ENCODE data around the gene METTL6. TPM values are rescaled to one million over a fixed set of nuclear protein-coding genes. Genes with fewer than 3 reads are reported as not detected.
"Not testable (repeated sequence)": the region's sequence is repeated elsewhere in the genome, so short reads cannot be mapped to it uniquely, and the experiment has no call there.

METTL6 gene
- polyA plus RNA-seq, 1 experiment, result 14.4 TPM

GRCh38 chr3:15387735-15388134, 39.6 kb downstream of the METTL6 start:
- Histone ChIP-seq H3K4me3 (ENCODE audit: low read depth, low read length) (no peak overlapping the region), H3K27me3 (ENCODE audit: control insufficient read depth, insufficient read depth, low read length) (no peaks in the 10 kb centered on the region), H3K36me3 (ENCODE audit: control insufficient read depth, insufficient read depth, low read length) (no peaks in the 10 kb centered on the region)
- no peak for TF ChIP-seq CTCF (IDR thresholded peaks at IDR 0.05; ENCODE audit: insufficient read depth, low read depth, low read length)
- POLR2A ChIA-PET, result no interaction called here
- DNase-seq (ENCODE audit: low read depth), result no peak
- CTCF ChIA-PET, result interaction anchor here (0.9 to 3.3 kb wide), 2 partner anchors 8 to 120 kb away, joined by 3 to 10 read pairs; no protein-coding TSS in a partner anchor

- TF ChIP-seq CTCF (IDR thresholded peaks at IDR 0.05; ENCODE audit: insufficient read depth, low read depth, low read length), result no peak
- no peaks in the 10 kb centered on the region for H3K36me3 ChIP-seq (ENCODE audit: control insufficient read depth, insufficient read depth, low read length)
- H3K27me3 ChIP-seq (ENCODE audit: control insufficient read depth, insufficient read depth, low read length), result no peaks in the 10 kb centered on the region
- no peak overlapping the region for H3K4me3 ChIP-seq (ENCODE audit: low read depth, low read length)
- POLR2A ChIA-PET, result no interaction called here
- CTCF ChIA-PET, result interaction anchor here (0.9 to 3.3 kb wide), 2 partner anchors 8 to 119 kb away, joined by 3 to 10 read pairs; no protein-coding TSS in a partner anchor
- no peak for DNase-seq (ENCODE audit: low read depth)
Observed at GRCh38 chr3:15387171-15387581, 40.2 kb downstream of the METTL6 start.

GRCh38 chr3:15386654-15386955, 40.7 kb downstream of the METTL6 start:
- H3K4me3 ChIP-seq (ENCODE audit: low read depth, low read length); H3K27me3 ChIP-seq (ENCODE audit: control insufficient read depth, insufficient read depth, low read length); DNase-seq (ENCODE audit: low read depth); POLR2A ChIA-PET; H3K36me3 ChIP-seq (ENCODE audit: control insufficient read depth, insufficient read depth, low read length): not testable (repeated sequence)
- CTCF ChIA-PET, result interaction anchor here (3.3 kb wide), 1 partner anchor 119 kb away, joined by 10 read pairs; no protein-coding TSS in a partner anchor

- POLR2A ChIA-PET, result no interaction called here
- no peaks in the 10 kb centered on the region for H3K27me3 ChIP-seq (ENCODE audit: control insufficient read depth, insufficient read depth, low read length)
- no peak overlapping the region for H3K4me3 ChIP-seq (ENCODE audit: low read depth, low read length)
- TF ChIP-seq CTCF (IDR thresholded peaks at IDR 0.05; ENCODE audit: insufficient read depth, low read depth, low read length), result no peak
- no peaks in the 10 kb centered on the region for H3K36me3 ChIP-seq (ENCODE audit: control insufficient read depth, insufficient read depth, low read length)
- CTCF ChIA-PET, result interaction anchor here (2.6 to 3.3 kb wide), 3 partner anchors 20 to 119 kb away, joined by 10 to 23 read pairs (median 10); no protein-coding TSS in a partner anchor
- DNase-seq (ENCODE audit: low read depth), result no peak
Observed at GRCh38 chr3:15385901-15386653, 41.3 kb downstream of the METTL6 start.

- DNase-seq (ENCODE audit: low read depth); H3K36me3 ChIP-seq (ENCODE audit: control insufficient read depth, insufficient read depth, low read length); H3K4me3 ChIP-seq (ENCODE audit: low read depth, low read length); H3K27me3 ChIP-seq (ENCODE audit: control insufficient read depth, insufficient read depth, low read length): not testable (repeated sequence)
- POLR2A ChIA-PET, result interaction anchor here (0.6 kb wide), 1 partner anchor 122 kb away, joined by 3 read pairs; no protein-coding TSS in a partner anchor
- CTCF ChIA-PET, result interaction anchor here (1.6 to 2.8 kb wide), 3 partner anchors 13 to 118 kb away, joined by 4 to 23 read pairs (median 10); no protein-coding TSS in a partner anchor
Observed at GRCh38 chr3:15385238-15385695, 42.1 kb downstream of the METTL6 start.

- no peak overlapping the region for H3K4me3 ChIP-seq (ENCODE audit: low read depth, low read length)
- TF ChIP-seq CTCF (IDR thresholded peaks at IDR 0.05; ENCODE audit: insufficient read depth, low read depth, low read length), result no peak
- no peaks in the 10 kb centered on the region for H3K36me3 ChIP-seq (ENCODE audit: control insufficient read depth, insufficient read depth, low read length)
- H3K27me3 ChIP-seq (ENCODE audit: control insufficient read depth, insufficient read depth, low read length), result no peaks in the 10 kb centered on the region
- POLR2A ChIA-PET, result interaction anchor here (0.6 kb wide), 1 partner anchor 122 kb away, joined by 3 read pairs; no protein-coding TSS in a partner anchor
- CTCF ChIA-PET, result interaction anchor here (0.8 to 2.8 kb wide), 5 partner anchors 12 to 117 kb away, joined by 3 to 23 read pairs (median 4); no protein-coding TSS in a partner anchor
- no peak for DNase-seq (ENCODE audit: low read depth)
Observed at GRCh38 chr3:15384510-15385237, 42.7 kb downstream of the METTL6 start.
